Fibroblast of lung (primary cell): ENCODE data around the gene KRTAP5-3. TPM values are rescaled to one million over a fixed set of nuclear protein-coding genes. Genes with fewer than 3 reads are reported as not detected.

Experiments used
- DNase-seq, 2 donors: peaks; one replicate each; pipeline versions ENCODE4 v3.0.0 to v3.0.0-alpha.2; 2010; ENCODE audit warnings: low read depth in 2 of 2
- H2AFZ ChIP-seq: 2 replicates; pipeline ENCODE4 v1.5.1; 2012; ENCODE audit warnings: low read length, control low read depth, inconsistent platforms
- H3K27ac ChIP-seq: 2 replicates; pipeline ENCODE4 v1.5.1; 2011; ENCODE audit warnings: low read length, control low read depth; ENCODE audit not compliant: insufficient read depth
- H3K27me3 ChIP-seq: 2 replicates; pipeline ENCODE4 v1.5.1; 2011; ENCODE audit warnings: mild to moderate bottlenecking, low read length; ENCODE audit not compliant: control insufficient read depth, insufficient read depth
- H3K36me3 ChIP-seq: 2 replicates; pipeline ENCODE4 v1.5.1; 2011; ENCODE audit warnings: low read length; ENCODE audit not compliant: control insufficient read depth, insufficient read depth
- H3K4me1 ChIP-seq: 2 replicates; pipeline ENCODE4 v1.5.1; 2011; ENCODE audit warnings: low read length; ENCODE audit not compliant: control insufficient read depth, insufficient read depth; ENCODE audit errors: extremely low read depth
- H3K4me2 ChIP-seq: 2 replicates; pipeline ENCODE4 v1.5.1; 2011; ENCODE audit warnings: low read length, control low read depth; ENCODE audit not compliant: insufficient read depth; ENCODE audit errors: extremely low read depth
- H3K4me3 ChIP-seq, 4 experiments: fragments of 200-600 bp in 1 of 4; sonication (generic) in 1 of 4; replicated peaks in 1 of 4; 2 replicates each; pipeline ENCODE4 v1.5.1; 2011 to 2016; ENCODE audit warnings: low read length in 4 of 4, low read depth in 3 of 4, mild to moderate bottlenecking in 3 of 4, control low read depth in 2 of 4, inconsistent platforms in 1 of 4, mixed read lengths in 1 of 4; ENCODE audit not compliant: insufficient read depth in 1 of 4; ENCODE audit errors: control extremely low read depth in 1 of 4
- H3K79me2 ChIP-seq: 2 replicates; pipeline ENCODE4 v1.5.1; 2012; ENCODE audit warnings: mild to moderate bottlenecking, low read length, inconsistent platforms; ENCODE audit not compliant: control insufficient read depth, insufficient read depth
- H3K9ac ChIP-seq: 2 replicates; pipeline ENCODE4 v1.5.1; 2011; ENCODE audit warnings: mild to moderate bottlenecking, low read length, control low read depth; ENCODE audit not compliant: insufficient read depth
- H3K9me3 ChIP-seq: 2 replicates; pipeline ENCODE4 v1.5.1; 2012; ENCODE audit warnings: low read depth, low read length; ENCODE audit not compliant: control insufficient read depth, insufficient read depth
- H4K20me1 ChIP-seq: 2 replicates; pipeline ENCODE4 v1.5.1; 2011; ENCODE audit warnings: low read length; ENCODE audit not compliant: control insufficient read depth, insufficient read depth; ENCODE audit errors: extremely low read depth
- EZH2 ChIP-seq: IDR thresholded peaks from 2 replicates; pipeline ENCODE4 v1.5.1; 2012; ENCODE audit warnings: low read length, control low read depth, mild to moderate bottlenecking; ENCODE audit errors: missing control alignments
- polyA plus RNA-seq, 2 donors: library from polyadenylated mRNA; depleted of rRNA in 1 of 2; stranded (reverse) in 1 of 2; unstranded in 1 of 2; fragments of >200 nt; gene quantifications; 2 replicates each; pipeline ENCODE4 v1.2.1, GENCODE V29; 2011 to 2012; ENCODE audit warnings: missing spikeins in 1 of 2
- total RNA-seq: library from RNA; depleted of rRNA; stranded (reverse); fragments of >200 nt; gene quantifications from 2 replicates; pipeline ENCODE4 v1.2.1, GENCODE V29; 2014
- TF ChIP-seq, protein P1 (sequence below), 2 donors: IDR thresholded peaks in 1 of 2; conservative IDR thresholded peaks in 1 of 2; 1 replicate in 1 of 2; 2 replicates in 1 of 2; pipeline ENCODE4 v1.5.1; 2011 to 2012; ENCODE audit warnings: low read length in 2 of 2, control low read depth in 1 of 2, inconsistent platforms in 1 of 2, low read depth in 1 of 2, mild to moderate bottlenecking in 1 of 2

The KRTAP5-3 gene
- total and polyA plus RNA-seq, 2 donors (not counting 1 experiment from before 2014, with no cell fraction given) = not detected

DNA sequence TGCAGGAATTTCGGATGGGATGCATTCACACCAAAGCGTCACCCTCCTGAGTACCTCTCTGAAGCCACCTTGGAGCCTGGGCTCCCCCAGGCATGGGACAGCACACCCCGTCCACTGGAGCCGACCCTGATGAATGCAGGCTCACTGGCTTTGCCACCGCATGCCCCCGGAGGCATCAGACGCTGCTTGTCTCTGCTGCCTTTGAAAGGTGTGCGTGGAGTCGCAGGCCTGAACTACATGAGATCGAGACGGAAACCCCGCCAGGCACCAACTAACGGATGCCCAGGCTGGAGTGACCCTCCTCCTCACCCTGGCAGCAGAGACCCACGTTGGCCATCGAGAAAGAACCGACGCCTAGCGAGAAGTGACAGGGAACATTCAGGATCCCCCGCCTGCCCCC, 43.8 kb upstream of the KRTAP5-3 start:
- no peak overlapping the region for H3K4me2 ChIP-seq
- no peak overlapping the region for H3K9ac ChIP-seq
- H4K20me1 ChIP-seq = no peaks in the 10 kb centered on the region
- no peaks in the 10 kb centered on the region for H3K79me2 ChIP-seq
- no peak overlapping the region for H2AFZ ChIP-seq
- no peaks in the 10 kb centered on the region for H3K9me3 ChIP-seq
- DNase-seq = no peak
- TF ChIP-seq, protein P1, sequence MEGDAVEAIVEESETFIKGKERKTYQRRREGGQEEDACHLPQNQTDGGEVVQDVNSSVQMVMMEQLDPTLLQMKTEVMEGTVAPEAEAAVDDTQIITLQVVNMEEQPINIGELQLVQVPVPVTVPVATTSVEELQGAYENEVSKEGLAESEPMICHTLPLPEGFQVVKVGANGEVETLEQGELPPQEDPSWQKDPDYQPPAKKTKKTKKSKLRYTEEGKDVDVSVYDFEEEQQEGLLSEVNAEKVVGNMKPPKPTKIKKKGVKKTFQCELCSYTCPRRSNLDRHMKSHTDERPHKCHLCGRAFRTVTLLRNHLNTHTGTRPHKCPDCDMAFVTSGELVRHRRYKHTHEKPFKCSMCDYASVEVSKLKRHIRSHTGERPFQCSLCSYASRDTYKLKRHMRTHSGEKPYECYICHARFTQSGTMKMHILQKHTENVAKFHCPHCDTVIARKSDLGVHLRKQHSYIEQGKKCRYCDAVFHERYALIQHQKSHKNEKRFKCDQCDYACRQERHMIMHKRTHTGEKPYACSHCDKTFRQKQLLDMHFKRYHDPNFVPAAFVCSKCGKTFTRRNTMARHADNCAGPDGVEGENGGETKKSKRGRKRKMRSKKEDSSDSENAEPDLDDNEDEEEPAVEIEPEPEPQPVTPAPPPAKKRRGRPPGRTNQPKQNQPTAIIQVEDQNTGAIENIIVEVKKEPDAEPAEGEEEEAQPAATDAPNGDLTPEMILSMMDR (conservative IDR thresholded peaks at IDR 0.05 in 1 of 2, IDR thresholded peaks at IDR 0.05 in 1 of 2; ENCODE audit: low read depth in 1 of 2, low read length in 2 of 2) = no peak
- no peak for TF ChIP-seq EZH2
- no peak overlapping the region for H3K27ac ChIP-seq
- H3K4me3 ChIP-seq = no peak overlapping the region
- no peaks in the 10 kb centered on the region for H3K4me1 ChIP-seq
- peaks cover 4% of the 10 kb centered on the region for H3K27me3 ChIP-seq
- no peaks in the 10 kb centered on the region for H3K36me3 ChIP-seq

DNA sequence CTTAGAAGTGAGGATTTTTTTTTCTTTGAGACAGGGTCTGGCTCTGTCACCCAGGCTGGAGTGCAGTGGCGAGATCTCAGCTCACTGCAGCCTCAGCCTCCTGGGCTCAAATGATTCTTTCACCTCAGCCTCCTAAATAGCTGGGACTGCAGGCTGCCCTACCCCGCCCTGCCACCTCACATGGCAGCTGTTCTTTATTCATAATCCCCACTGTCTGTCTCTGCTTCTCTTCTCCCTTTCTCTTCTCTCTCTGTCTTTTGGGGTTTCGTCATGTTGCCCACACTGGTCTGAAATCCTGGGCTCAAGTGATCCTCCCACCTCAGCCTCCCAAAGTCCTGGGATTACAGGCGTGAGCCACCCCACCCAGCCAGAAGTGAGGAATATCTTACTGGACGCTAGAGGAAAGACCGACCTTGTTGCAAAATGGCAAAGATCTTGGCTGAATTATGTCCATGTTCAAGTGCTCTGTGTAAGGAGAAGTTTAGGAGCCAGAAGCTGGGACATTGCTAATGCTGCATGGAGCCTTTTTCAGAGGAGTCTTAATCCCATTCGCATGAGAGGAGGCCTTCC, 43.2 kb upstream of the KRTAP5-3 start:
- no peaks in the 10 kb centered on the region for H3K9me3 ChIP-seq
- H3K27me3 ChIP-seq = peaks cover 4% of the 10 kb centered on the region
- H3K9ac ChIP-seq = no peak overlapping the region
- H3K27ac ChIP-seq = no peak overlapping the region
- H3K4me3 ChIP-seq = no peak overlapping the region
- no peaks in the 10 kb centered on the region for H3K79me2 ChIP-seq
- H4K20me1 ChIP-seq = no peaks in the 10 kb centered on the region
- H2AFZ ChIP-seq = no peak overlapping the region
- H3K36me3 ChIP-seq = no peaks in the 10 kb centered on the region
- no peaks in the 10 kb centered on the region for H3K4me1 ChIP-seq
- H3K4me2 ChIP-seq = no peak overlapping the region
- no peak for DNase-seq
- TF ChIP-seq, protein P1 (conservative IDR thresholded peaks at IDR 0.05 in 1 of 2, IDR thresholded peaks at IDR 0.05 in 1 of 2; ENCODE audit: low read depth in 1 of 2, low read length in 2 of 2) = no peak
- no peak for TF ChIP-seq EZH2

DNA sequence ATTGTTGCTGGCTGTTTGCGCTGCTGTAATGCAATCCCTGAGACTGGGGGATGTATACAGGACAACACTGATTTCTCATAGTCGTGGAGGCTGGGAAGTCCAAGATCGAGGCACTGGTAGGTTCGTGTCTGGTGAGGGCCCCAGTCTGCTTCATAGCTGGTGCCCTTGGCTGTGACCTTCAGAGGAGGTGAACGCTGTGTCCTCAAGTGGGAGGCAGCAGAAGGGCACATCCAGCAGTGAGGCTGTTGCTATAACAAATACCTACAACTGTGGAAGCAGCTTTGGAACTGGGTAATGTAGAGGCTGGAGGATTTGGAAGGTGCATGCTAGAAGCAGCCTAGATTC, 42.6 kb upstream of the KRTAP5-3 start:
- Histone ChIP-seq H3K4me3 (no peak overlapping the region), H3K9me3 (no peaks in the 10 kb centered on the region), H3K36me3 (no peaks in the 10 kb centered on the region), H3K4me2 (no peak overlapping the region), H4K20me1 (no peaks in the 10 kb centered on the region), H3K27me3 (peaks cover 4% of the 10 kb centered on the region), H2AFZ (no peak overlapping the region), H3K4me1 (no peaks in the 10 kb centered on the region), H3K79me2 (no peaks in the 10 kb centered on the region), H3K27ac (no peak overlapping the region), H3K9ac (no peak overlapping the region)
- no peak for DNase-seq
- TF ChIP-seq, protein P1 (conservative IDR thresholded peaks at IDR 0.05 in 1 of 2, IDR thresholded peaks at IDR 0.05 in 1 of 2; ENCODE audit: low read depth in 1 of 2, low read length in 2 of 2) = no peak
